Upper lobe of left lung (tissue), 6 donors: ENCODE measurements around the gene ANO4. TPM values are rescaled to one million over a fixed set of nuclear protein-coding genes. Genes with fewer than 3 reads are reported as not detected.

Experiments
- ATAC-seq, 2 donors: fragments of 200-7000 bp; cut with Tn5 transposase; one replicate each; pipeline ENCODE4 v1.9.1; 2022; ENCODE audit warnings: mild to moderate bottlenecking in 2 of 2, moderate library complexity in 2 of 2; ENCODE audit not compliant: low FRiP score in 2 of 2
- DNase-seq, 2 donors: peaks; one replicate each; pipeline ENCODE4 v3.0.0-alpha.2; 2019 to 2020
- H3K27ac ChIP-seq, 4 donors: fragments of 200-600 bp; sonication (generic); one replicate each; pipeline ENCODE4 v1.5.1; 2016 to 2019
- H3K27me3 ChIP-seq, 4 donors: fragments of 200-600 bp; sonication (generic); one replicate each; pipeline ENCODE4 v1.5.1; 2017 to 2019
- H3K36me3 ChIP-seq, 4 donors: fragments of 200-600 bp; sonication (generic); one replicate each; pipeline ENCODE4 v1.5.1; 2016 to 2019
- H3K4me1 ChIP-seq, 4 donors: fragments of 200-600 bp; sonication (generic); one replicate each; pipeline ENCODE4 v1.5.1; 2018 to 2019
- H3K4me3 ChIP-seq, 4 donors: fragments of 200-600 bp; sonication (generic); one replicate each; pipeline ENCODE4 v1.5.1; 2017 to 2019; ENCODE audit warnings: mild to moderate bottlenecking in 2 of 4, moderate library complexity in 1 of 4
- H3K9me3 ChIP-seq, 4 donors: fragments of 200-600 bp; sonication (generic); one replicate each; pipeline ENCODE4 v1.5.1; 2018 to 2019
- EP300 ChIP-seq, 4 donors: sonication (generic); formaldehyde crosslinking; IDR thresholded peaks; one replicate each; pipeline ENCODE4 v1.5.1; 2017; ENCODE audit warnings: antibody characterized with exemption in 4 of 4, control low read depth in 2 of 4
- POLR2A ChIP-seq, 4 donors: fragments of 450-650 bp; IDR thresholded peaks; one replicate each; pipeline ENCODE4 v1.5.1; 2016 to 2017; ENCODE audit warnings: antibody characterized with exemption in 4 of 4, mild to moderate bottlenecking in 2 of 4
- POLR2AphosphoS5 ChIP-seq, 2 donors: sonication (generic); formaldehyde crosslinking; IDR thresholded peaks; one replicate each; pipeline ENCODE4 v1.5.1; 2017; ENCODE audit warnings: antibody characterized with exemption in 2 of 2
- WGBS, 2 donors: methylation state at CpG; one replicate each; pipeline ENCODE4 v1.1.5; 2017 to 2018; 5-methylcytosine and 5-hydroxymethylcytosine counted together
- total RNA-seq, 6 donors: library from RNA; depleted of rRNA in 4 of 6; stranded (reverse); fragments of >200 nt in 4 of 6; gene quantifications; one replicate each; pipeline versions ENCODE4 v1.1.0 to v1.2.1, GENCODE V29; 2016 to 2021
- TF ChIP-seq, protein P1 (sequence below), 6 experiments: fragments of 450-650 bp in 4 of 6; fragments of 200-600 bp in 2 of 6; sonication (generic) in 2 of 6; IDR thresholded peaks; one replicate each; pipeline ENCODE4 v1.5.1; 2016 to 2019; ENCODE audit warnings: antibody characterized with exemption in 6 of 6
- donor health status: DM: no; HTN: no; CAD: no; lungs with moderate emphysema.
- donor health status: DM: no; HTN: yes; CAD: no; lungs with severe emphysema.

ANO4 gene
- total RNA-seq, 6 donors from 2014 or later: 0.17 to 1.2 (median 0.30) TPM; not detected in 3

DNA sequence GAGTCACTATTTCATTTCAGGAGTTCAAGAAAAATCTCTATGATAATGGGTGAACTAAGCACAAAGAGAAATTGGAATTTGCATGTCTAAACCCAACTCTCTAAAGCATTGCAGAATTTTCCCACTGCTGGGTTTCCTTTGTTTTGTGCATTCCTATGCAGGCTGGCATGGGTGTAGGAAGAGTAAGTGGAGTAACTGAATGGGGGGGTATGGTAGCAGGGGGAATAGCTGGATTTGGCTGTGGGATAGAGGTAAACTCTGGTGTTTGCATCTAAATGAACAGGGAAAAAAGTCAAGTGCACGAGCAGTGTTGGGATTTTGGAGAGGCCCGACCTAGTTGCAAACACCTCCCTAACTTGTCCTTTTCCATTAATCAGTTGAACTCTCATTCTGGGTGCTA, 159.1 kb downstream of the ANO4 start:
- Histone ChIP-seq H3K4me3 (no peak overlapping the region), H3K4me1 (no peaks in the 10 kb centered on the region), H3K27ac (no peak overlapping the region), H3K27me3 (no peaks in the 10 kb centered on the region), H3K9me3 (no peaks in the 10 kb centered on the region), H3K36me3 (no peaks in the 10 kb centered on the region)
- TF ChIP-seq, protein P1, sequence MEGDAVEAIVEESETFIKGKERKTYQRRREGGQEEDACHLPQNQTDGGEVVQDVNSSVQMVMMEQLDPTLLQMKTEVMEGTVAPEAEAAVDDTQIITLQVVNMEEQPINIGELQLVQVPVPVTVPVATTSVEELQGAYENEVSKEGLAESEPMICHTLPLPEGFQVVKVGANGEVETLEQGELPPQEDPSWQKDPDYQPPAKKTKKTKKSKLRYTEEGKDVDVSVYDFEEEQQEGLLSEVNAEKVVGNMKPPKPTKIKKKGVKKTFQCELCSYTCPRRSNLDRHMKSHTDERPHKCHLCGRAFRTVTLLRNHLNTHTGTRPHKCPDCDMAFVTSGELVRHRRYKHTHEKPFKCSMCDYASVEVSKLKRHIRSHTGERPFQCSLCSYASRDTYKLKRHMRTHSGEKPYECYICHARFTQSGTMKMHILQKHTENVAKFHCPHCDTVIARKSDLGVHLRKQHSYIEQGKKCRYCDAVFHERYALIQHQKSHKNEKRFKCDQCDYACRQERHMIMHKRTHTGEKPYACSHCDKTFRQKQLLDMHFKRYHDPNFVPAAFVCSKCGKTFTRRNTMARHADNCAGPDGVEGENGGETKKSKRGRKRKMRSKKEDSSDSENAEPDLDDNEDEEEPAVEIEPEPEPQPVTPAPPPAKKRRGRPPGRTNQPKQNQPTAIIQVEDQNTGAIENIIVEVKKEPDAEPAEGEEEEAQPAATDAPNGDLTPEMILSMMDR (IDR thresholded peaks at IDR 0.05): no peak
- no peak for TF ChIP-seq POLR2AphosphoS5 (IDR thresholded peaks at IDR 0.05)
- no peak for TF ChIP-seq POLR2A (IDR thresholded peaks at IDR 0.05)
- TF ChIP-seq EP300 (IDR thresholded peaks at IDR 0.05): no peak
- no peak for ATAC-seq
- no peak for DNase-seq
- WGBS, 2 donors: 56 to 69% methylated on average over 2 of the region's 2 CpGs

DNA sequence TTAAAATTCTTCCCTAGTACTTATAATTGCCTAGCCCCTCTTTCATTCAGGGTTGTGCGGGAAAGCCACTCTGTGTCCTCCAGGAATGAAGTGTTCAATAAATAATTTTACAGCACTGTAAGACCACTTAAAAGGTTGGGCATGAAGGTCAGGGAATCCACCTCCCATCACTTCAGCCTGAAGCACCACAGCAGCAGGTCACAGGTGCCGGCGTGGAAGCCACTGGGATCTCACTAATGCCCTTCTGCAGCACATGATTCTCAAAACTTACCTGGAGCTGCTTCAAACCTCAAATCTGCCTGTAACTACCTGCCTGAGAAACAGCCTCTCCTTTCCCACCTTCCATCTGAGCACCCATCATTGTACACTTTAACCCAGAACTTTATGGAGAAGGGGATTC, 159.5 kb downstream of the ANO4 start:
- Histone ChIP-seq H3K36me3 (no peaks in the 10 kb centered on the region), H3K27ac (no peak overlapping the region), H3K4me3 (no peak overlapping the region), H3K4me1 (no peaks in the 10 kb centered on the region), H3K27me3 (no peaks in the 10 kb centered on the region), H3K9me3 (no peaks in the 10 kb centered on the region)
- no peak for ATAC-seq
- DNase-seq: no peak
- TF ChIP-seq POLR2AphosphoS5 (IDR thresholded peaks at IDR 0.05): no peak
- TF ChIP-seq EP300 (IDR thresholded peaks at IDR 0.05): no peak
- TF ChIP-seq, protein P1 (IDR thresholded peaks at IDR 0.05): no peak
- no peak for TF ChIP-seq POLR2A (IDR thresholded peaks at IDR 0.05)
- 59 to 69% methylated on average over 3 of the region's 3 CpGs for WGBS, 2 donors

DNA sequence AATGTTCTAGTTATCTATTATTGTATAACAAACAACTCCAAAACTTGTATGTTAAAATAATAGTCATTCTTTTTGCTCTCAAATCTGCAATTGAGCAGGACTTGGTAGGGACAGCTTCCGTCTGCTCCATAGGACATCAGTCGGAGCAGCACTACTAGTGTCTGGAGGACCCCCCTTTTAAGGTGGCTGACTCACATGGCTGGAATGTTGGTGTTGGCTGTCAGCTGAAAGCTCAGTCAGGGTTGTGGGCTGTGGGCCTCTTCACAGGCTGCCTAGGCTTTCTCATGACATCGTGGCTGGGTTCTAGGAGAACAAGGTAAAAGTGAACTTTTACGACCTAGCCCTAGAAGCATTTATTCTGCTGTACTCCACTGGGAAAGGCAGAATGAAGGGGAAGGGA, 160.6 kb downstream of the ANO4 start:
- Histone ChIP-seq H3K27me3 (no peaks in the 10 kb centered on the region), H3K9me3 (no peaks in the 10 kb centered on the region), H3K36me3 (no peaks in the 10 kb centered on the region), H3K27ac (no peak overlapping the region), H3K4me1 (no peaks in the 10 kb centered on the region), H3K4me3 (no peak overlapping the region)
- TF ChIP-seq EP300 (IDR thresholded peaks at IDR 0.05): no peak
- no peak for TF ChIP-seq POLR2A (IDR thresholded peaks at IDR 0.05)
- TF ChIP-seq, protein P1 (IDR thresholded peaks at IDR 0.05): no peak
- TF ChIP-seq POLR2AphosphoS5 (IDR thresholded peaks at IDR 0.05): no peak
- WGBS, 2 donors: 55 to 72% methylated on average over 4 of the region's 4 CpGs
- ATAC-seq (no peak), DNase-seq (no peak)

DNA sequence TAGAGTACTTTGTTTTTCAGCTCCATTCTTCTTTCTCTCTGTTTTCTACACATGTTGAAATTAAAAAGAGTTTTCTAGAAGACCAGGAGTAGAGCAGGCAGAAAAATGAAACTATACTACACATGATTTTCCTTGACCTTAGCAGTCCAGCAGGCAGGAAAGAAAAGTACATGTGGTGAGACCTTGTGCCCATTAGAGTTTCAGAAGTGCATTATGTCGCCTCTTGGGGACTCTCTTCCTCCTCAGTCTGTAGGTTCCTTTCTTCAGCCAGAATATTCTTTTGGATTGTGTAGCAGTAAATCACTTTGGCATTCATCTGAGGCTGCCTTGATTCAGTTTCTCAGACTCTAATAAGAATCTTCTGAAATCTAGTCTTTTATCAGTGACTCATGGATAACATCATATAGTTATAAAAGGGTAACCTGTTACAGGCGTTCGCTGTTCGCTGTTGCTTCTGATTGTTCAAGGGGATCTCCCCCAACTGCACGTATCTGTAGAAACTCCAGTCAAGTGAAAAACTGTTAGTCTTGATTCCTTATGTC, 161.8 kb downstream of the ANO4 start:
- TF ChIP-seq, protein P1 (IDR thresholded peaks at IDR 0.05): no peak
- TF ChIP-seq POLR2A (IDR thresholded peaks at IDR 0.05): no peak
- TF ChIP-seq EP300 (IDR thresholded peaks at IDR 0.05): no peak
- TF ChIP-seq POLR2AphosphoS5 (IDR thresholded peaks at IDR 0.05): no peak
- Histone ChIP-seq H3K9me3 (no peaks in the 10 kb centered on the region), H3K27me3 (no peaks in the 10 kb centered on the region), H3K4me1 (no peaks in the 10 kb centered on the region), H3K4me3 (no peak overlapping the region), H3K27ac (no peak overlapping the region), H3K36me3 (no peaks in the 10 kb centered on the region)
- no peak for DNase-seq
- ATAC-seq: no peak
- WGBS, 2 donors: 82 to 87% methylated on average over 5 of the region's 5 CpGs

DNA sequence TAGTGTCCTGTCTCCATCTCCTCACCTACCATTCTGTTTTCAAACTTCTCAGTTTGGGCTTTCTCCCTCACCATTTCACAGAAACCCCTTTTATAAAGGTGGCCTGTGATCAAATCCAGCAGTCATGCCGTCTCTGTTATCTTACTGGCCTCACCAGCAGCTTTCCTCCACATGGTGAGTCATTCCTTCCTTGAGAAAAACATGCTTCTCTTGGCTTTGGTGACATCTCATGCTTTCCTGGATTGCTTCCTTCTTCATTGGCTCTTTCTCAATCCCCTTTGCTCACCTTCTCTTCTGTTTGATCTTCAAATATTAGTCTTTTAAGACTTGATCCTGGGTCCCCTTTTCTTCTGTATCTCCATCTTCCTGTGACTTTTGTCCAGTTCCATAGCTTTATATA, 164.9 kb downstream of the ANO4 start:
- TF ChIP-seq POLR2A (IDR thresholded peaks at IDR 0.05): no peak
- no peak for TF ChIP-seq EP300 (IDR thresholded peaks at IDR 0.05)
- TF ChIP-seq, protein P1 (IDR thresholded peaks at IDR 0.05): no peak
- no peak for TF ChIP-seq POLR2AphosphoS5 (IDR thresholded peaks at IDR 0.05)
- no peak for ATAC-seq
- WGBS, 2 donors: 31 to 32% methylated on average over 1 of the region's 1 CpG

More for the DNA sequence above, 164.9 kb downstream of the ANO4 start:
- H3K4me3 ChIP-seq: no peak overlapping the region
- H3K9me3 ChIP-seq: no peaks in the 10 kb centered on the region
- DNase-seq: no peak
- H3K27me3 ChIP-seq: no peaks in the 10 kb centered on the region
- no peaks in the 10 kb centered on the region for H3K4me1 ChIP-seq
- H3K36me3 ChIP-seq: no peaks in the 10 kb centered on the region
- H3K27ac ChIP-seq: no peak overlapping the region
